Stimulated activated CD4-positive, alpha-beta T cell treated with anti-CD3 and anti-CD28 coated beads, Interleukin-12 subunit alpha, Interleukin-12 subunit beta, amount 100 ng/mL, for 48 hours (primary cell): ENCODE measurements around the gene SPRYD3.
A peak's percentile ranks its signal among the peaks of the same experiment; 100 is the strongest.

Experiments
- DNase-seq, 3 donors: peaks; one replicate each; pipeline ENCODE4 v3.0.0-alpha.2; 2020; ENCODE audit warnings: low read depth in 2 of 3, low spot score in 1 of 3

Gene SPRYD3

GRCh38 chr12:53052419-53053217, 26.6 kb downstream of the SPRYD3 start:
- DNase-seq: no peak

GRCh38 chr12:53051881-53052412, 27.2 kb downstream of the SPRYD3 start:
- no peak for DNase-seq

GRCh38 chr12:53051058-53051880, 27.9 kb downstream of the SPRYD3 start:
- DNase-seq: no peak

- DNase-seq: no peak
These were observed 28.6 kb downstream of the SPRYD3 start for GRCh38 chr12:53050426-53051057.

GRCh38 chr12:53049571-53050318, 29.4 kb downstream of the SPRYD3 start, which contains the start of gene TNS2:
TNS2 (plus strand) TSS chr12:53050065; CDS start chr12:53050186, 121 bp downstream.
- no peak for DNase-seq

- DNase-seq: no peak
These were observed 30.3 kb downstream of the SPRYD3 start for GRCh38 chr12:53048780-53049401.

GRCh38 chr12:53048033-53048779, 31.0 kb downstream of the SPRYD3 start:
- no peak for DNase-seq

GRCh38 chr12:53047221-53048032, 31.8 kb downstream of the SPRYD3 start:
- peak in 2 of 3 donors; percentile 36 to 49 for DNase-seq

GRCh38 chr12:53046655-53047220, 32.5 kb downstream of the SPRYD3 start:
- DNase-seq: peak in 1 of 3 donors; percentile 22

GRCh38 chr12:53045696-53046045, 33.5 kb downstream of the SPRYD3 start:
- DNase-seq: no peak

- DNase-seq: no peak
These were observed 34.1 kb downstream of the SPRYD3 start for GRCh38 chr12:53044896-53045695.

- no peak for DNase-seq
These were observed 35.1 kb downstream of the SPRYD3 start for GRCh38 chr12:53044052-53044581.

GRCh38 chr12:53042607-53043454, 36.4 kb downstream of the SPRYD3 start:
- DNase-seq: no peak

GRCh38 chr12:53039851-53040250, 39.3 kb downstream of the SPRYD3 start:
- DNase-seq: no peak

GRCh38 chr12:53036802-53037201, 42.4 kb downstream of the SPRYD3 start:
- no peak for DNase-seq

GRCh38 chr12:53034459-53034858, 44.7 kb downstream of the SPRYD3 start:
- no peak for DNase-seq
